ENCODE results near the gene GPRC5B. TPM values are rescaled to one million over a fixed set of nuclear protein-coding genes. Genes with fewer than 3 reads are reported as not detected.

GPRC5B gene
- total RNA-seq, 1 donor: 2.5 TPM

DNA sequence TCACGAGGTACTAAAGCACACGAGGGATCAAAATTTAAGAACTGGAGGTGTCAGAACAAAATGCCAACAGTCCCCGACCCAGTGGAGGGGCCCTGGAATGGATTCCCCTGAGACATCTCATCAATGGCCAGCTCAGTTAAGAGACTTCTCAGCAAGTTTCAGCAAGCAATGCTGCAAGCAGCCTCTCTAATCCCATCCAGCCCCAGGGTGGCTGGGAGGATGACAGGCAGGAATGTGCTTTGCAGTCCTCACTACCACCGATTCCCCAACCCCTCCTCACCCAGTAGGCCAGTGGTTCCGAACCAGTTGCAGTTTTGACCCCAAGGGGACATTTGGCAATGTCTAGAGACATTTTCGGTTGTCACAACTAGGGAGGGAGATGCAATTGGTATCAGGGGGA lies 8.7 kb downstream of the GPRC5B start:
- no peak overlapping the region for H3K27ac ChIP-seq (ENCODE audit: low read depth, low read length)
- TF ChIP-seq CTCF (IDR thresholded peaks at IDR 0.05; ENCODE audit: extremely low read depth, low read depth, low read length): no peak
- H3K36me3 ChIP-seq (ENCODE audit: insufficient read depth, low read length): no peaks in the 10 kb centered on the region
- H3K79me2 ChIP-seq (ENCODE audit: insufficient read depth, low read length): no peaks in the 10 kb centered on the region
- no peak overlapping the region for H3K4me2 ChIP-seq (ENCODE audit: insufficient read depth, low read length)
- H4K20me1 ChIP-seq (ENCODE audit: insufficient read depth, low read length): no peaks in the 10 kb centered on the region
- H3K9me3 ChIP-seq (ENCODE audit: low read depth, low read length): no peaks in the 10 kb centered on the region
- DNase-seq (ENCODE audit: insufficient read length, low spot score, missing footprints): no peak
- no peak overlapping the region for H3K4me3 ChIP-seq (ENCODE audit: insufficient read depth, low read length)
- H2AFZ ChIP-seq (ENCODE audit: low read length): no peak overlapping the region
- no peaks in the 10 kb centered on the region for H3K4me1 ChIP-seq (ENCODE audit: insufficient read depth, low read length)
- peaks cover 3% of the 10 kb centered on the region for H3K27me3 ChIP-seq (ENCODE audit: insufficient read depth, low read length)

GRCh38 chr16:19874851-19875546 lies 9.6 kb downstream of the GPRC5B start:
- no peaks in the 10 kb centered on the region for H3K27me3 ChIP-seq (ENCODE audit: insufficient read depth, low read length)
- H3K4me2 ChIP-seq (ENCODE audit: insufficient read depth, low read length): no peak overlapping the region
- no peak overlapping the region for H3K27ac ChIP-seq (ENCODE audit: low read depth, low read length)
- no peak for DNase-seq (ENCODE audit: insufficient read length, low spot score, missing footprints)
- no peaks in the 10 kb centered on the region for H3K79me2 ChIP-seq (ENCODE audit: insufficient read depth, low read length)
- no peaks in the 10 kb centered on the region for H3K36me3 ChIP-seq (ENCODE audit: insufficient read depth, low read length)
- H4K20me1 ChIP-seq (ENCODE audit: insufficient read depth, low read length): no peaks in the 10 kb centered on the region
- H3K4me3 ChIP-seq (ENCODE audit: insufficient read depth, low read length): no peak overlapping the region
- no peak overlapping the region for H2AFZ ChIP-seq (ENCODE audit: low read length)
- H3K4me1 ChIP-seq (ENCODE audit: insufficient read depth, low read length): no peaks in the 10 kb centered on the region
- no peak for TF ChIP-seq CTCF (IDR thresholded peaks at IDR 0.05; ENCODE audit: extremely low read depth, low read depth, low read length)
- H3K9me3 ChIP-seq (ENCODE audit: low read depth, low read length): no peaks in the 10 kb centered on the region

DNA sequence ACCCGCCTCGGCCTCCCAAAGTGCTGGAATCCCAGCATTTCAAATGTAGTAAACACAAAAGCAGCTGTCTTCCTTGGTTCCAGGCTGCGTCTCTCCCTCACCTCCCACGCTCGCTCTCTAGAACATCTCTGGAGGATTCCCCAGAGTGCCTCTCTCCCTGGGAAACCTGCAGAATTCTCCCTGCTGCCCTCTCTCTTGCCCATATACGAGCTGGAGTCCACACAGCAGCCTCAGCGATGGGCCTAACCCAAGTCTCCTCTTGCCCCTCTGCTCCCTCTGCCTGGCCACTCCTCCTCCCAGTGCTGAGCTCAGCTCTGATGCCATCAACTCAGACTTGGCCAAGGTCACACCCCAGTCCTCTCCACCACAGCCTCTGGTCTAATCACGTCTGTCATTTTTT lies 10.6 kb downstream of the GPRC5B start:
- Histone ChIP-seq H3K36me3 (ENCODE audit: insufficient read depth, low read length) (no peaks in the 10 kb centered on the region), H3K4me3 (ENCODE audit: insufficient read depth, low read length) (no peak overlapping the region), H3K4me1 (ENCODE audit: insufficient read depth, low read length) (no peaks in the 10 kb centered on the region), H2AFZ (ENCODE audit: low read length) (no peak overlapping the region), H4K20me1 (ENCODE audit: insufficient read depth, low read length) (no peaks in the 10 kb centered on the region), H3K9me3 (ENCODE audit: low read depth, low read length) (no peaks in the 10 kb centered on the region), H3K79me2 (ENCODE audit: insufficient read depth, low read length) (no peaks in the 10 kb centered on the region), H3K27ac (ENCODE audit: low read depth, low read length) (no peak overlapping the region), H3K4me2 (ENCODE audit: insufficient read depth, low read length) (no peak overlapping the region), H3K27me3 (ENCODE audit: insufficient read depth, low read length) (no peaks in the 10 kb centered on the region)
- TF ChIP-seq CTCF (IDR thresholded peaks at IDR 0.05; ENCODE audit: extremely low read depth, low read depth, low read length): no peak
- no peak for DNase-seq (ENCODE audit: insufficient read length, low spot score, missing footprints)

- Histone ChIP-seq H4K20me1 (ENCODE audit: insufficient read depth, low read length) (no peaks in the 10 kb centered on the region), H2AFZ (ENCODE audit: low read length) (no peak overlapping the region), H3K4me3 (ENCODE audit: insufficient read depth, low read length) (no peak overlapping the region), H3K4me1 (ENCODE audit: insufficient read depth, low read length) (no peaks in the 10 kb centered on the region), H3K27ac (ENCODE audit: low read depth, low read length) (no peak overlapping the region), H3K4me2 (ENCODE audit: insufficient read depth, low read length) (no peak overlapping the region), H3K36me3 (ENCODE audit: insufficient read depth, low read length) (no peaks in the 10 kb centered on the region), H3K79me2 (ENCODE audit: insufficient read depth, low read length) (no peaks in the 10 kb centered on the region), H3K27me3 (ENCODE audit: insufficient read depth, low read length) (no peaks in the 10 kb centered on the region), H3K9me3 (ENCODE audit: low read depth, low read length) (no peaks in the 10 kb centered on the region)
- TF ChIP-seq CTCF (IDR thresholded peaks at IDR 0.05; ENCODE audit: extremely low read depth, low read depth, low read length): no peak
- DNase-seq (ENCODE audit: insufficient read length, low spot score, missing footprints): no peak
Observed at GRCh38 chr16:19872935-19873334, 11.7 kb downstream of the GPRC5B start.

All from osteoblast (primary cell).